RCC 7860 (cell line): Measurements from ENCODE around the gene CAGE1.

Source experiments
- DNase-seq: peaks from one replicate; pipeline ENCODE4 v3.0.0-alpha.2; 2015; ENCODE audit warnings: low spot score
- FAIRE-seq: peaks from 2 replicates; lab custom pipeline; 2012; peaks lifted over from hg19 to GRCh38; lab: Jason Lieb, UNC

CAGE1 gene

GRCh38 chr6:7389451-7390225 is at the start of gene CAGE1, which contains the start of gene RIOK1:
TSS of gene CAGE1 (minus strand) at chr6:7389742. CDS start at chr6:7387173, 2,569 bp downstream.
TSS of gene RIOK1 (plus strand) at chr6:7389808. CDS start at chr6:7390003, 195 bp downstream.
- DNase-seq (peak; percentile 77), FAIRE-seq (no peak)

DNA sequence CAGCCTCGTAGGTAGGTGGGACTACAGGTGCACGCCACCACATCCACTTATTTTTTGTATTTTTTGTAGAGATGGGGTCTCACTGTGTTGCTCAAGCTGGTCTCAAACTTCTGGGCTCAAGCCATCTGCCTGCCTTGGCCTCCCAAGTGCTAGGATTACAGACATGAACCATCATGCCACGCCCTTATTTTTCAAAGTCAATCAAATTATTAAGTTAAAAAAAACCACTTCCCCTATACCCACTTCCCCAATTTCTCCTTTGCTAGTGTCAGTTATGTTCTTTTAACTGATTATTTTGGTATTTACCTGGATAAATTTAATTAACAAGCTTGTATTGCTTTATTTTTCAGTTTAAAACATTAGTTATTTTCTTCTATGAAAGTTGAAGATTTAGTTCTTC is 49.7 kb upstream of the CAGE1 start:
- FAIRE-seq, result no peak
- no peak for DNase-seq

- no peak for FAIRE-seq
- no peak for DNase-seq
Measured at GRCh38 chr6:7438011-7438410, 48.5 kb upstream of the CAGE1 start.

DNA sequence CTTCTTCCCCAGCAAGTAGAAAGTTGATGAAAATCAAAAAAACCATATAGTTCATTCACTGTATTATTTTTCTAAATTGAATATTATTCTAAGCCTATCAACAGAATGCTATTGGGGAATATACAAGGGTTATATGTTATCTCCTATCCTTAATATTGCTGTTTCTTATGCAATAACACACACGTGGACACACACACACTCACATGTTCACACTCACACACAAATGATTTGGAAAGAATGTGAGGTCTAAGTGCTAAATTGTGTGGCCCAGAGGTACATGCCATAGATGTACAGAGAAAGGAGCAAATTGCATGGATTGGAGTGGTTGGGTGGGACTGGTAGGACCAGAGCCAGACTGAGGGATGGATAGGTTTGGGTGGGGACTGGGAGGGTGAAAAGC is 45.1 kb upstream of the CAGE1 start:
- no peak for DNase-seq
- no peak for FAIRE-seq

DNA sequence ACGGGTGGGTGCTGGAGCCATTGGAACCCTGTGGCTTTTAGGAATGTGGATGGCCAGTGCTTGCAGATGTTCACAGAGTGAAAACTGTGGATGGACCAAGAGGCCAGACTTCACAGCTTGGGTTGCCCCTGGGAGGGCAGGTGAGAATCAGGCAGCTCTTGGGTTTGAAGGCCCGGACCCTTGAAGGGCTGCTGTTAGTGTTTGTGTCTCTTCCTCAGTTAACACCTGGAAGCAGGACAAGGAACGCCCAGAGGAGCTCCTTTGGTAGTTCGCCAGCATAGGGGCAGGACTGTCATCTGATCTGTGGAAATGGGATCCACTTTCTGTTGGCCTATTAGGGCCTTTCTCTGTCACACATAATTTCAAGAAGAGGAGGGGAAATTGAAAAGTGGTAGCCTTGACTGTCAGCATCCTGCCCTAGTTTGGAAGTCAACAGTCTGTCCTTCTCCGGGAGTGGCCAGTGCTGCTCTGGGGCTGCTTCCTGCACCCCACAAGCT is 43.6 kb upstream of the CAGE1 start:
- DNase-seq, result no peak
- FAIRE-seq, result no peak

GRCh38 chr6:7432391-7433120 is 43.0 kb upstream of the CAGE1 start:
- no peak for FAIRE-seq
- no peak for DNase-seq

GRCh38 chr6:7431674-7432390 is 42.3 kb upstream of the CAGE1 start:
- FAIRE-seq, result no peak
- no peak for DNase-seq

GRCh38 chr6:7431313-7431673 is 41.8 kb upstream of the CAGE1 start:
- FAIRE-seq, result no peak

GRCh38 chr6:7426447-7427169 is 37.1 kb upstream of the CAGE1 start:
- FAIRE-seq, result no peak

More at GRCh38 chr6:7431313-7431673, 41.8 kb upstream of the CAGE1 start:
- DNase-seq, result no peak

DNA sequence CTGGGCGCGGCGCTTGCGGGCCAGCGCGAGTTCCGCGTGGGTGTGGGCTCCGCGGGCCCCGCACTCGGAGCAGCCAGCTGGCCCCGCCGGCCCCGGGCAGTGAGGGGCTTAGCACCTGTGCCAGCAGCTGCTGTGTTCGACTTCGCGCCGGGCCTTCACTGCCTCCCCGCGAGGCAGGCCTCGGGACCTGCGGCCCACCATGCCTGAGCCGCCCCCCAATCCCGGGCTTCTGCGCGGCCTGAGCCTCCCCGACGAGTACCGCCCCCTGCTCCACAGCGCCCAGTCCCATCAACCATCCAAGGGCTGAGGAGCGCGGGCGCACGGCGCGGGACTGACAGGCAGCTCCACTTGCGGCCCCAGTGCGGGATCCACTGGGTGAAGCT is 36.3 kb upstream of the CAGE1 start:
- DNase-seq, result no peak

More at GRCh38 chr6:7426447-7427169, 37.1 kb upstream of the CAGE1 start:
- DNase-seq, result no peak

DNA sequence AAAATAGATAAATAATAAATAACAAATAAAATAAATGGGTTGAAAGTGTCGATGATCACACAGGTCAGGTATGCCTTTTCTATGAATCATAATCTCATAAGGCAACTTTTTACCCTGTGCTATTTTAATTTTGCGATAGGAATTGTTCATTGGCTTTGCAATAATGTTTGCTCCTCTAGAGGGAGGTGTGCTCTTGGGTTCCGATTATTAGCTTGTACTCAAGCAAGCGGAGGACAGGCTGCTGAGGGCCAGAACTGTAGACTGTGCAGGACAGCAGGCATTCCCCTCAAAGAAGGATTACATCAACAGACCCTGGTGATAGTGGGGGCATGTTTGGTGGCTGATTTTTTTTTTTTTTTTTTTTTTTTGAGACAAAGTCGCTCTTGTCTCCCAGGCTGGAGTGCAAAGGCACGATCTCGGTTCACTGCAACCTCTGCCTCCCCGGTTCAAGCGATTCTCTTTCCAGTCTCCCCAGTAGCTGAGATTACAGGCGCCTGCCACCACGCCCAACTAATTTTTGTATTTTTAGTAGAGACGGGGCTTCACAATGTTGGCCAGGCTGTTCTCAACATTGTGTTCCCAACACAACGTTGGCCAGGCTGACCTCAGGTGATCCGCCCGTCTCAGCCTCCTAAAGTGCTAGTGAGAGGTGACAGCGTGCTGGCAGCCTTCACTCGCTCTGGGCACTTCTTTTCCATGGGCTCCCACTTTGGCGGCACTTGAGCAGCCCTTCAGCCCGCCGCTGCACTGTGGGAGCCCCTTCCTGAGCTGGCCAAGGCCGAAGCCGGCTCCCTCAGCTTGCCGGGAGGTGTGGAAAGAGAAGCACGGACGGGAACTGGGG is 35.6 kb upstream of the CAGE1 start:
- FAIRE-seq, result no peak
- DNase-seq, result peak; percentile 9

More for the DNA sequence above, 36.3 kb upstream of the CAGE1 start:
- no peak for FAIRE-seq

DNA sequence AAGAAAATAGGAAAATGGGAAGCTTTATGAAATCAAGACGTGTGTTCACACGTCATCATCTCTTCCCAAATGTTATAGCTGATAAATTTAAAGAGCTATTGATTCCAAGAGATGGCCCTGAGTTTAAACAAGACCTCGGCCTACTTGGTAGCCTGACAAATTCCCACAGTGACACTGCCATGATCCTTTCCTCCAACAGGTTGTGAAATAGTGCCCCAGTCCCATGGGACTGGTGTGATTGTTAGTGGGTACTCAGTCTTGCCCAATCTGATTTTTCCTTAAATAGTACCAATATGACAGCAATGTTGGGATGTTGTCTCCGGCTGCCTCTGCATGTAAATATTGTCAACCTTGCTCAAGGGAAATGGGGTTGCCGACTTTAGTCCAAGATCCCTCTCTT is 34.5 kb upstream of the CAGE1 start:
- FAIRE-seq, result no peak

GRCh38 chr6:7421066-7421465 is 31.5 kb upstream of the CAGE1 start:
- FAIRE-seq, result no peak
- DNase-seq, result no peak

More for the DNA sequence above, 34.5 kb upstream of the CAGE1 start:
- DNase-seq, result no peak

DNA sequence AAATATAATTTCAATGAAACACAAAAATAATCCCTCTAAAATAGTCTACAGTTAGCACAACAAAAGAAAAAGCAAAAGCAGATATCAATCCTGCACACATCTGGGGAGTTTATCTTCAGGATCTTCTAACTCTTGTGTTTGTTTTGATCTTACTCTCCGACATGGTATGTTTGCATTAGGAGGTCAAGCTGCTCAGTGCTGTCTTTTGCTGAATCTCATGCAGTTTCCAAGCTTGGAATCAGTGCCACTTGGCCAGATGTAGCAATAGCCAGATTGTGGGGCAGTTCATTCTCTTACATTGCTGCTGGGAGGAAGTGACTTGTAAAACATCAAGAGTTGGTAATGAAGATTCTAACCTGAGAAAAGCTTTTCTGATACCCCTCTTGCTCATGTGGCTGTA is 29.5 kb upstream of the CAGE1 start:
- no peak for DNase-seq
- FAIRE-seq, result no peak

- no peak for DNase-seq
Measured at GRCh38 chr6:7418238-7418905, 28.8 kb upstream of the CAGE1 start.

DNA sequence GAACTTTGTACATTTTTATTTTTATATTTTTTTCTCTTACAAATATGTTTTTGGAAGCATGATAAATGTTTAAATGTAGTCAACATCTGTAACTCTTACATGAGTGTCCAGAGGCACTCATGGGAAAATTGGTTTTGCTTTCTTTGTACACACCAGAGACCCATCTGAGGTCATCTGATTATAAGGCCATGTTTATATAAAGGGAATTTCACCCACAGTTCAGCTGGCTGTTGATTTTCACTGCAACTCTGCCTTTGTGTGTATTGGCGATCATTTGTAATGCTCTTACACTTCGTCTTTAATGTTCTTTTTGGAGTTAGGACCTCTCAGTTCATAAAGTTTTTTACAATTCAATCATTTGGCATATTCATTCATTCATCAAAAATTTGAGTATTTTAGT is 28.1 kb upstream of the CAGE1 start:
- DNase-seq (no peak), FAIRE-seq (no peak)

More at GRCh38 chr6:7418238-7418905, 28.8 kb upstream of the CAGE1 start:
- FAIRE-seq, result no peak

DNA sequence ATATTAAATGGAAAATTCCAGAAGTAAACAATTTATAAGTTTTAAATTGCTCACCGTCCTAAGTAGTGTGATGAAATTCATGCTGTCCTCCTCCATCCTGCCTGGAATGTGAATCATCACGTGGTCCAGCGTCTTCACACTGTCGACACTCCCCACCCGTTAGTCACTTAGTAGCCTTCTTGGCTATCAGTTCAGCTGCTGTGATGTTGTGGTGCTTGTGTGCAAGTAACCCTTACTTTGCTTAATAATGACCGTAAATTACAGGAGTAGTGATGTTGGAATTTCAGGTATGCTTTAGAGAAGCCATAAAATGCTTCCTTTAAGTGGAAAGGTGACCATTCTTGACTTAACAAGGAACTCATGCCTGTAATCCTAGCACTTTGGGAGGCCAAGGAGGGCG is 25.3 kb upstream of the CAGE1 start:
- FAIRE-seq (no peak), DNase-seq (no peak)

GRCh38 chr6:7413151-7413823 is 23.7 kb upstream of the CAGE1 start:
- DNase-seq (no peak), FAIRE-seq (no peak)

GRCh38 chr6:7411328-7411727 is 21.8 kb upstream of the CAGE1 start:
- DNase-seq, result no peak
- FAIRE-seq, result no peak
